IPS-20b (cell line): ENCODE results near the gene ZNF580.

Source experiments
- H3K27ac ChIP-seq: one replicate; pipeline ENCODE4 v1.5.1; 2013; ENCODE audit warnings: low read length
- H3K27me3 ChIP-seq: 2 replicates; pipeline ENCODE4 v1.6.1; 2013; ENCODE audit warnings: mild to moderate bottlenecking, low read length, inconsistent platforms; ENCODE audit not compliant: insufficient read depth
- H3K36me3 ChIP-seq: 2 replicates; pipeline ENCODE4 v1.6.1; 2013; ENCODE audit warnings: low read depth, mild to moderate bottlenecking, inconsistent platforms, low read length, moderate library complexity; ENCODE audit not compliant: insufficient read depth
- H3K4me1 ChIP-seq: 2 replicates; pipeline ENCODE4 v1.6.1; 2013; ENCODE audit warnings: mild to moderate bottlenecking, control low read depth, inconsistent platforms, low read length, moderate library complexity; ENCODE audit not compliant: insufficient read depth
- H3K4me3 ChIP-seq: 2 replicates; pipeline ENCODE4 v1.5.1; 2013; ENCODE audit warnings: mild to moderate bottlenecking, low read length, inconsistent platforms
- H3K9ac ChIP-seq: 2 replicates; pipeline ENCODE4 v1.6.1; 2013; ENCODE audit warnings: low read depth, mild to moderate bottlenecking, inconsistent platforms, low read length, moderate library complexity
- H3K9me3 ChIP-seq: 2 replicates; pipeline ENCODE4 v1.6.1; 2013; ENCODE audit warnings: mild to moderate bottlenecking, low read depth, low read length, inconsistent platforms; ENCODE audit not compliant: insufficient read depth

ZNF580 gene, protein sequence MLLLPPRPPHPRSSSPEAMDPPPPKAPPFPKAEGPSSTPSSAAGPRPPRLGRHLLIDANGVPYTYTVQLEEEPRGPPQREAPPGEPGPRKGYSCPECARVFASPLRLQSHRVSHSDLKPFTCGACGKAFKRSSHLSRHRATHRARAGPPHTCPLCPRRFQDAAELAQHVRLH

DNA sequence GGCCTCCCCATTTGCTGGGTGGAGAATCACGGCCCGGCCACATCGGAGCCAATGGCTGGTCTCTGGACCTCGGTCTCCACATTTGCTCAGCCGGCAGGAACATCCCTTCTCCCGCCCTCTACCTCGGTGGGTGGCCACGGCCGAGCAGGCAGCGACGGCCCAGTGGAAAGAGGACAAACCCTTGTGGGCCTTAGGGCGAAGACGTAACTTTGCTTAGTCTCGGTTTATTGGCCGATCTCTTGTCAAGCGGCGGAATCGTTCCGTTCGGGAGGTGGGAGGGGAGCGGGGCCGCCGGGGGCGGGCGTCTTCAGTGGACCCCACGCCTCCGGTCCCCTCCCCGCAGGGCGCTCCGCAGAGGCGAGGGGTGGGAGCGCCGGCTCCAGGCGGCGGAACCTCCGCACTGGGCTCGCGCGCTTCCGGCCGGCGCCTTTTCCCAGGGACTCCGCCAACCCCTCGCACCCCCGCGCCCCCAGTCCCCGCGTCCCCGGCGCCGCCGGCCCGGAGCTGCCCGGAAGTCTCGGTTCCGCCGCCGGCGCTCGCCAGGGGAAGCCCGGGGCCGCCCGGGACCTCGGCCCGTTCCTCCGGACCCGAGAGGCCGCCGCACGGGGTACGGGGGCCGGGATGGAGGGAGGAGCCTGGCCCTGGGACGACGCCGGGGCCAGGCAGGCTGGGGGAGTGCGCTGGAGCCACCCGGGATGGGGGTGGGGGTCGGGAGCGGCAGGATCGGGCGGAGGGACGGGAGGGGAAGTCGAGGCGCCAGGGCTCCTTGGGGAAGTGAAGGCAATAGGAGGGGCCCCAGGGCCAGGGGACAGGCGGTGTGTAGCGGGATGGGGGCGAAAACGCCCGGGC, at the start of gene ZNF580:
TSS of gene ZNF580 (plus strand) at position 426 of the 849 bp plus-strand sequence. CDS start 1,507 bp downstream, outside the sequence.
- peak within 1 kb of the TSS; percentile 97 for H3K9ac ChIP-seq

DNA sequence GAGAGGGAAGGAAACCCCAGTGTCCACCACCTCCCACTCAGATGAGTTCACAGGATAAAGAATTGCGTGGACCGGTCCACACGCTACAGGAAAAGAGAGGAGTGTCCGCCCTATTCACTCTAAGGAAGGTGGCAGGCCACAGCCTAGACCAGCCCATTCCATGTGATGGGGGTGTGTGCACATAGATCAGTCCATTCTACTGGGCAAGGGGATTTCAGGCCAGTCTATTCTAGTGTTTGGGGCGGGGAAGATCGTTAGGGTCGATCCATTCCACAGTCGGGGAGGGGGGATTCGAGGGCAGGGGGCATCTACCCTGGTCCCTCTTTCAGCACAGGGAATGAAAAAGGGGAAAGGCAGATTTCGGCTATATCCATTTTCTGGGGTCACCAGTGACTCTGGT, 49.2 kb upstream of the ZNF580 start:
- H3K9ac ChIP-seq = no peak overlapping the region

More for the DNA sequence above, at the start of gene ZNF580:
- H3K4me3 ChIP-seq = peak within 1 kb of the TSS; percentile 79
- peaks cover 2% of the 10 kb centered on the region; the same call in 1 of the 2 replicates for H3K4me1 ChIP-seq
- peaks cover 15% of the 10 kb centered on the region for H3K36me3 ChIP-seq
- no peaks in the 10 kb centered on the region for H3K9me3 ChIP-seq
- H3K27ac ChIP-seq = peak within 1 kb of the TSS; percentile 21
- no peaks in the 10 kb centered on the region for H3K27me3 ChIP-seq

GRCh38 chr19:55592391-55593090, 48.3 kb upstream of the ZNF580 start:
- no peaks in the 10 kb centered on the region for H3K27me3 ChIP-seq
- H3K27ac ChIP-seq = no peak overlapping the region
- H3K9ac ChIP-seq = no peak overlapping the region
- H3K4me3 ChIP-seq = no peak overlapping the region
- H3K36me3 ChIP-seq = peaks cover 25% of the 10 kb centered on the region
- H3K4me1 ChIP-seq = no peaks in the 10 kb centered on the region
- H3K9me3 ChIP-seq = no peaks in the 10 kb centered on the region

More for the DNA sequence above, 49.2 kb upstream of the ZNF580 start:
- Histone ChIP-seq H3K4me3 (no peak overlapping the region), H3K36me3 (peaks cover 19% of the 10 kb centered on the region), H3K4me1 (no peaks in the 10 kb centered on the region), H3K9me3 (no peaks in the 10 kb centered on the region), H3K27me3 (peaks cover 3% of the 10 kb centered on the region; the same call in 1 of the 2 replicates), H3K27ac (no peak overlapping the region)

DNA sequence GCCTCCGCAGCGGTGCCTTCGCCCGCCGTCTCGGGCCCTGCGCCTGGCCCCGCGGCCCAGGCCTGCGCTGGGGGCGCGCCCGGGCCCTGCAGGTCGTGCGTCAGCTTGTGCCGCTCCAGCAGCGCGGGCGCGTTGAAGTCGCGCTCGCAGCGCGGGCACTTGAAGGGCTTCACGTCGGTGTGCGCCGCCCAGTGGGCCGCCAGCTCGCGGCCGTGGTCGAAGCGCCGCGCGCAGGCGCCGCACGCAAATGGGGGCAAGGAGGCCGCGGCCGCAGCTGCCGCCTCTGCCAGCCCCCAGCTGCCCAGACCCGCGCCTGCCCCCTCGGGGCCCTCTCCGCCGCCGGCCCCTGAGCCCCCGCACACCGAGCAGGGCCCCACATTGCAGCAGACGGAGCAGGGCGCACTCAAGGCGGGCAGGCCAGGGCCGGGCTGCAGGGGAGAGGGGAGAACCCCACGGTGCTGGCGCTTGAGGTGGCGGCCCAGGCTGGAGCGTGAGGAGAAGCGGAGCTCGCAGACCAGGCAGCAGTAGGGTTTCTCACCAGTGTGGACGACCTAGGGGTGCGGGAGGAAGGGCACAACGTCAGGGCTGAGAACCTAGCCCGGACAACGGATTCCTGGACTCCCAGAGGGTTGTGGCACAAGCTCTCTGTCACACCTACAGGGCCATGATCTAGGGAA, 47.6 kb upstream of the ZNF580 start:
- Histone ChIP-seq H3K9me3 (no peaks in the 10 kb centered on the region), H3K36me3 (peaks cover 25% of the 10 kb centered on the region), H3K4me1 (peaks cover 2% of the 10 kb centered on the region; the same call in 1 of the 2 replicates), H3K27ac (no peak overlapping the region), H3K27me3 (no peaks in the 10 kb centered on the region), H3K9ac (no peak overlapping the region), H3K4me3 (no peak overlapping the region)

- Histone ChIP-seq H3K9ac (no peak overlapping the region), H3K9me3 (no peaks in the 10 kb centered on the region), H3K4me1 (peaks cover 7% of the 10 kb centered on the region; the same call in 1 of the 2 replicates), H3K36me3 (peaks cover 25% of the 10 kb centered on the region), H3K27me3 (no peaks in the 10 kb centered on the region), H3K4me3 (no peak overlapping the region), H3K27ac (no peak overlapping the region)
These were observed 45.7 kb upstream of the ZNF580 start for GRCh38 chr19:55594996-55595545.

DNA sequence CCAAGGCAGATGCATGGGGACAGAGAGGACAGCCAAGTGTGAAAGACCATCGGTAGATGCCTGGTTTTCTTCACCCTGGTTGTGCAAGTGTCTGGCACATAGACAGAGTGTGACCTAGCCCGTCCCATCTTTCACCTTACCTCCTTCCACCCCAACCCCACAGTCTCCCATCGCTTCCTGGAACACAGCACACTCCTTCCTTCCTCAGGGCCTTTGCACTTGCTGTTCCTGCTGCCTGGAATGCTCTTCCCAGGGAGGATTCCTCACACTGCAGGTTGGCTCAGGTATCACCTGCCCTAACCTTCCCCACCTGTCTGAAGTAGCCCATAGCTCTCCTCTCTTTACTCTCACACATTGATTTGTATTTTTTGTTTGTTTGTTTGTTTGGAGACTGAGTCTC, 44.5 kb upstream of the ZNF580 start:
- H3K36me3 ChIP-seq = peaks cover 25% of the 10 kb centered on the region

GRCh38 chr19:55597501-55597921, 43.3 kb upstream of the ZNF580 start:
- no peak overlapping the region for H3K4me3 ChIP-seq
- no peak overlapping the region for H3K27ac ChIP-seq
- H3K9ac ChIP-seq = no peak overlapping the region
- no peaks in the 10 kb centered on the region for H3K9me3 ChIP-seq
- H3K4me1 ChIP-seq = peaks cover 12% of the 10 kb centered on the region; the same call in 1 of the 2 replicates
- peaks cover 25% of the 10 kb centered on the region for H3K36me3 ChIP-seq
- no peaks in the 10 kb centered on the region for H3K27me3 ChIP-seq

More for the DNA sequence above, 44.5 kb upstream of the ZNF580 start:
- no peak overlapping the region for H3K9ac ChIP-seq
- H3K27ac ChIP-seq = no peak overlapping the region
- H3K27me3 ChIP-seq = no peaks in the 10 kb centered on the region
- peaks cover 12% of the 10 kb centered on the region; the same call in 1 of the 2 replicates for H3K4me1 ChIP-seq
- no peak overlapping the region for H3K4me3 ChIP-seq
- no peaks in the 10 kb centered on the region for H3K9me3 ChIP-seq

GRCh38 chr19:55598034-55598433, 42.8 kb upstream of the ZNF580 start:
- H3K36me3 ChIP-seq = peaks cover 25% of the 10 kb centered on the region
- H3K4me3 ChIP-seq = peak overlapping the region; percentile 66
- no peak overlapping the region for H3K27ac ChIP-seq
- H3K9ac ChIP-seq = no peak overlapping the region
- H3K27me3 ChIP-seq = no peaks in the 10 kb centered on the region
- peaks cover 12% of the 10 kb centered on the region; the same call in 1 of the 2 replicates for H3K4me1 ChIP-seq
- no peaks in the 10 kb centered on the region for H3K9me3 ChIP-seq

DNA sequence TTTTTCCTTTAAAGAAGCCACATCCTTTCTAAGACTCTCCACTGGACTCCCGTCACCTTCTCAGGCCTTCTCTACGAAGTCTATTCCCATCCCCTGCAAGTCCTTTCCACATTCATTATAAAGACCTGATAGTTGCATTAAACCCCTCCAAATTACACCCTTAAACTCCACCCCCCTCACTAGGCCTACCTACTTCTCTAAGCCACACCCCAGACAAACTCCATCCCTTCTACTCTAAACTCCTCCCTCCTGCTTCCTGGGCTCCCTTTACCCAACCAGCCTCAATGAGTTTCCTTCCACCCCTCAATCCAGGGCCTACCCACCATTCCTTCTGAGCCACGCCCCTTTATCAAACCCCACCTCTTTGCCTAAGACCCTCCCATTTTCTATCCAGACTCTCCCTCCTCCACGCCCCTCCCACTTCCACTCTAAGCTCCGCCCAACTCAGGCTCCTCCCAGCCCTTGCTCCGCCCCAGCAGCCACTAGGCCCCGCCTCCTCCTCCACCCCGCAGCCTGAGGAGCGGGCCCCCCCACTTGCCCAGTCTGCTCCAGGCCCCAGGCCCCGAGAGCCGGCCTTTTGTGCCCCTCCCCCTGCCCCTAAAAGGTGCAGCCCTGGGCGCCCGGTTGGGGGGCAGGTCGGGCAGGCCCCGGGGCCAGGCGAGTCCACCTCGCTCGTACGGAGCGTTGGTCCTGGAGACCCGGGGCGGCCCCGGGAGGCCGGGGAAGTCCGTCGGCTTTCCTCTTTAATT, 41.9 kb upstream of the ZNF580 start:
- H3K27ac ChIP-seq = peak overlapping the region; percentile 60
- no peaks in the 10 kb centered on the region for H3K27me3 ChIP-seq
- peaks cover 25% of the 10 kb centered on the region for H3K36me3 ChIP-seq
- H3K4me1 ChIP-seq = peaks cover 12% of the 10 kb centered on the region; the same call in 1 of the 2 replicates
- no peaks in the 10 kb centered on the region for H3K9me3 ChIP-seq
- peak overlapping the region; percentile 76 for H3K4me3 ChIP-seq
- peak overlapping the region; percentile 88 for H3K9ac ChIP-seq

- no peaks in the 10 kb centered on the region for H3K9me3 ChIP-seq
- no peaks in the 10 kb centered on the region for H3K27me3 ChIP-seq
- H3K4me1 ChIP-seq = peaks cover 12% of the 10 kb centered on the region; the same call in 1 of the 2 replicates
- H3K4me3 ChIP-seq = peak within 1 kb of the TSS; percentile 76
- H3K27ac ChIP-seq = peak within 1 kb of the TSS; percentile 60
- peaks cover 25% of the 10 kb centered on the region for H3K36me3 ChIP-seq
- H3K9ac ChIP-seq = peak within 1 kb of the TSS; percentile 88
These were observed 41.3 kb upstream of the ZNF580 start, which contains the start of gene FIZ1 for GRCh38 chr19:55599468-55599841. TSS of gene FIZ1 (minus strand) at chr19:55599517. CDS start at chr19:55597865, 1,652 bp downstream.
